HepG2 (cell line): Measurements from ENCODE around the gene VPS52. TPM values are rescaled to one million over a fixed set of nuclear protein-coding genes. Genes with fewer than 3 reads are reported as not detected.

ENCODE experiments used
- EEA1 ChIP-seq: sonication (generic); formaldehyde crosslinking; IDR thresholded peaks from 2 replicates; pipeline ENCODE4 v1.5.1; 2020; ENCODE audit warnings: mild to moderate bottlenecking, missing genetic modification reagents, borderline replicate concordance
- FOXA1 ChIP-seq, 2 experiments: fragments of 450-650 bp in 1 of 2; sonication (generic) in 1 of 2; formaldehyde crosslinking in 1 of 2; IDR thresholded peaks; 2 replicates each; pipeline versions ENCODE4 v1.4.0 to v1.6.1; 2016 to 2020; ENCODE audit warnings: missing genetic modification reagents in 1 of 2
- FOXK2 ChIP-seq: fragments of 450-650 bp; IDR thresholded peaks from 2 replicates; pipeline ENCODE4 v1.6.1; 2016
- GABPA ChIP-seq, 2 experiments: IDR thresholded peaks; 2 replicates each; pipeline ENCODE4 v1.6.1; 2011 to 2016; ENCODE audit warnings: low read depth in 2 of 2, low read length in 1 of 2, missing biosample characterization in 1 of 2, missing genetic modification characterization in 1 of 2
- HIVEP1 ChIP-seq: sonication (generic); formaldehyde crosslinking; IDR thresholded peaks from 2 replicates; pipeline ENCODE4 v1.4.0; 2020; ENCODE audit warnings: mild to moderate bottlenecking, missing genetic modification reagents
- HNRNPH1 ChIP-seq: fragments of 200-400 bp; formaldehyde crosslinking; optimal IDR thresholded peaks from 2 replicates; pipeline ENCODE3; 2017; ENCODE audit warnings: mild to moderate bottlenecking, low read depth, low read length
- MLLT10 ChIP-seq: sonication (generic); formaldehyde crosslinking; IDR thresholded peaks from 2 replicates; pipeline ENCODE4 v1.4.0; 2020; ENCODE audit warnings: missing genetic modification reagents
- REL ChIP-seq: sonication (generic); formaldehyde crosslinking; conservative IDR thresholded peaks from 2 replicates; pipeline ENCODE4 v1.8.0; 2022; ENCODE audit warnings: mild to moderate bottlenecking, missing genetic modification reagents, moderate library complexity
- SP2 ChIP-seq: sonication (generic); formaldehyde crosslinking; IDR thresholded peaks from 2 replicates; pipeline ENCODE4 v1.5.1; 2020; ENCODE audit warnings: mild to moderate bottlenecking, missing genetic modification reagents
- ZFP41 ChIP-seq: sonication (generic); formaldehyde crosslinking; IDR thresholded peaks from 2 replicates; pipeline ENCODE4 v1.4.0; 2020; ENCODE audit warnings: mild to moderate bottlenecking, missing genetic modification reagents, borderline replicate concordance
- ZNF503 ChIP-seq: sonication (generic); formaldehyde crosslinking; IDR thresholded peaks from 2 replicates; pipeline ENCODE4 v1.4.0; 2020; ENCODE audit warnings: missing genetic modification reagents
- ZNF543 ChIP-seq: sonication (generic); formaldehyde crosslinking; IDR thresholded peaks from 2 replicates; pipeline ENCODE4 v1.4.0; 2020; ENCODE audit warnings: mild to moderate bottlenecking, missing genetic modification reagents
- ZNF574 ChIP-seq: sonication (generic); formaldehyde crosslinking; IDR thresholded peaks from 2 replicates; pipeline ENCODE4 v1.4.0; 2020; ENCODE audit warnings: missing genetic modification reagents
- ZNF577 ChIP-seq: sonication (generic); formaldehyde crosslinking; IDR thresholded peaks from 2 replicates; pipeline ENCODE4 v1.4.0; 2020; ENCODE audit warnings: mild to moderate bottlenecking, low read depth, missing genetic modification reagents, borderline replicate concordance
- ZNF709 ChIP-seq: sonication (generic); formaldehyde crosslinking; IDR thresholded peaks from 2 replicates; pipeline ENCODE4 v1.5.0; 2020; ENCODE audit warnings: mild to moderate bottlenecking, missing genetic modification reagents
- ZSCAN22 ChIP-seq: sonication (generic); formaldehyde crosslinking; IDR thresholded peaks from 2 replicates; pipeline ENCODE4 v1.4.0; 2020; ENCODE audit warnings: mild to moderate bottlenecking, missing genetic modification reagents
- polyA plus RNA-seq, 8 experiments: library from polyadenylated mRNA; depleted of rRNA in 3 of 8; stranded (reverse) in 7 of 8; unstranded in 1 of 8; fragments of >200 nt; fragmentation: Illumina TruSeq in 4 of 8; extraction: Trizol in 4 of 8; gene quantifications; 2 replicates each; pipeline versions ENCODE4 v1.2.1 to v1.2.3, GENCODE V29; 2011 to 2016; ENCODE audit warnings: low read depth in 4 of 8, missing spikeins in 1 of 8, mixed read lengths in 1 of 8; ENCODE audit not compliant: insufficient read depth in 1 of 8
- total RNA-seq, 5 experiments: library from RNA; depleted of rRNA; stranded (reverse); fragments of >200 nt; fragmentation: Illumina TruSeq; extraction: Trizol; gene quantifications; 2 replicates each; pipeline ENCODE4 v1.2.3, GENCODE V29; 2016; ENCODE audit warnings: low read depth in 1 of 5

The VPS52 gene
- total and polyA plus RNA-seq, 2 of the 13 experiments (the other 11 are each of a cell fraction or from before 2014, with no cell fraction given): 48.9 to 85.5 TPM

- TF ChIP-seq ZNF543 (CRISPR knock-in tag) (no peak), REL (CRISPR knock-in tag) (no peak), MLLT10 (CRISPR knock-in tag) (no peak), HIVEP1 (CRISPR knock-in tag) (no peak), ZSCAN22 (CRISPR knock-in tag) (no peak), ZNF574 (CRISPR knock-in tag) (0 out of 2 replicates have a peak, but pooled peaks have one; percentile 41), FOXA1 (IDR thresholded peaks at IDR 0.05) (no peak), FOXA1 (CRISPR knock-in tag; IDR thresholded peaks at IDR 0.05) (no peak), SP2 (peak; percentile 63), HNRNPH1 (no peak), EEA1 (CRISPR knock-in tag) (no peak), ZNF577 (CRISPR knock-in tag) (no peak), FOXK2 (no peak), GABPA (IDR thresholded peaks at IDR 0.05; ENCODE audit: low read depth, low read length) (no peak), GABPA (CRISPR knock-in tag; IDR thresholded peaks at IDR 0.05; ENCODE audit: low read depth) (no peak; the same call in none of the 2 replicates), ZNF709 (no peak), ZFP41 (no peak), ZNF503 (CRISPR knock-in tag) (no peak)
Measured at GRCh38 chr6:33317669-33318425, 46.2 kb upstream of the VPS52 start, which contains the start of gene ZBTB22 (continued).
